Sigmoid colon (tissue), 7 donors: Measurements from ENCODE around the gene RAMAC. TPM values are rescaled to one million over a fixed set of nuclear protein-coding genes. Genes with fewer than 3 reads are reported as not detected.
A peak's percentile ranks its signal among the peaks of the same experiment; 100 is the strongest.

Experiments
- DNase-seq: peaks from one replicate; pipeline ENCODE4 v3.0.0-alpha.2; 2019
- H3K27ac ChIP-seq, 4 donors: fragments of 200-600 bp; sonication (generic); one replicate each; pipeline ENCODE4 v1.5.1; 2016 to 2019; ENCODE audit warnings: mild to moderate bottlenecking in 1 of 4
- H3K27me3 ChIP-seq, 3 donors: fragments of 200-600 bp; sonication (generic); one replicate each; pipeline ENCODE4 v1.5.1; 2019; ENCODE audit warnings: mild to moderate bottlenecking in 1 of 3
- H3K36me3 ChIP-seq, 4 donors: fragments of 200-600 bp; sonication (generic); one replicate each; pipeline ENCODE4 v1.5.1; 2016 to 2019
- H3K4me1 ChIP-seq, 4 donors: fragments of 200-600 bp; sonication (generic); one replicate each; pipeline ENCODE4 v1.5.1; 2017 to 2019
- H3K4me3 ChIP-seq, 4 donors: fragments of 200-600 bp; sonication (generic); one replicate each; pipeline ENCODE4 v1.5.1; 2017 to 2019; ENCODE audit warnings: mild to moderate bottlenecking in 2 of 4, moderate library complexity in 1 of 4
- H3K9me3 ChIP-seq, 4 donors: fragments of 200-600 bp in 3 of 4; sonication (generic) in 3 of 4; one replicate each; pipeline versions ENCODE4 v1.5.1 to v1.6.1; 2013 to 2019
- CTCF ChIP-seq, 4 experiments: fragments of 450-650 bp in 3 of 4; fragments of 200-600 bp in 1 of 4; IDR thresholded peaks; one replicate each; pipeline ENCODE4 v1.5.1; 2016 to 2019; ENCODE audit warnings: antibody characterized with exemption in 4 of 4, mild to moderate bottlenecking in 3 of 4, moderate library complexity in 2 of 4
- EP300 ChIP-seq, 4 donors: sonication (generic); formaldehyde crosslinking; IDR thresholded peaks; one replicate each; pipeline ENCODE4 v1.6.1; 2017; ENCODE audit warnings: antibody characterized with exemption in 4 of 4
- POLR2A ChIP-seq, 2 donors: fragments of 450-650 bp; IDR thresholded peaks; one replicate each; pipeline ENCODE4 v1.6.1; 2016; ENCODE audit warnings: antibody characterized with exemption in 2 of 2, mild to moderate bottlenecking in 2 of 2, moderate library complexity in 2 of 2
- POLR2AphosphoS5 ChIP-seq, 4 donors: sonication (generic); formaldehyde crosslinking; IDR thresholded peaks; one replicate each; pipeline ENCODE4 v1.6.1; 2017; ENCODE audit warnings: antibody characterized with exemption in 4 of 4
- WGBS, 2 donors: extraction: QIAGEN DNeasy Blood & Tissue Kit; methylation state at CpG; one replicate each; pipeline ENCODE4 v1.1.7; 2013; 5-methylcytosine and 5-hydroxymethylcytosine counted together
- intact Hi-C: fragments of 100-400 bp; cut with DNase I; formaldehyde crosslinking; loops from one replicate; pipeline ENCODE4 v1.15.1; 2023
- polyA plus RNA-seq, 3 donors: library from polyadenylated mRNA; stranded (reverse); fragments of 200-250 nt; gene quantifications; one replicate each; pipeline ENCODE4 v1.2.3, GENCODE V29; 2013
- total RNA-seq, 4 donors: library from RNA; depleted of rRNA; stranded (reverse); fragments of >200 nt; gene quantifications; one replicate each; pipeline ENCODE4 v1.1.0, GENCODE V29; 2016
- donor health status: healthy with polysubstance abuse.
- donor health status: Bipolar disorder and iron deficiency.
- donor health status: healthy.

The RAMAC gene
- total and polyA plus RNA-seq, 7 donors, result 10.8 to 40.2 (median 19.8) TPM

- intact Hi-C loops, result loop anchor here (5.0 kb wide), 1 partner anchor 53 kb away; no protein-coding TSS in a partner anchor
- DNase-seq, result no peak
- Histone ChIP-seq H3K4me3 (no peak overlapping the region), H3K9me3 (no peaks in the 10 kb centered on the region), H3K27ac (no peak overlapping the region), H3K36me3 (no peaks in the 10 kb centered on the region), H3K4me1 (peaks cover 0 to 16% (median 10%) of the 10 kb centered on the region in 4 donors), H3K27me3 (no peaks in the 10 kb centered on the region)
- WGBS, 2 donors, result 67 to 71% methylated on average over 5 of the region's 5 CpGs
- TF ChIP-seq CTCF (IDR thresholded peaks at IDR 0.05) (no peak), EP300 (IDR thresholded peaks at IDR 0.05) (no peak), POLR2A (IDR thresholded peaks at IDR 0.05) (no peak), POLR2AphosphoS5 (IDR thresholded peaks at IDR 0.05) (no peak)
Measured at GRCh38 chr15:82950295-82950694, 35.7 kb upstream of the RAMAC start.

- 56 to 77% methylated on average over 6 of the region's 6 CpGs for WGBS, 2 donors
- no peak overlapping the region for H3K4me3 ChIP-seq
- intact Hi-C loops, result loop anchor here (5.0 kb wide), 1 partner anchor 54 kb away; no protein-coding TSS in a partner anchor
Measured at GRCh38 chr15:82950746-82951370, 35.2 kb upstream of the RAMAC start.

DNA sequence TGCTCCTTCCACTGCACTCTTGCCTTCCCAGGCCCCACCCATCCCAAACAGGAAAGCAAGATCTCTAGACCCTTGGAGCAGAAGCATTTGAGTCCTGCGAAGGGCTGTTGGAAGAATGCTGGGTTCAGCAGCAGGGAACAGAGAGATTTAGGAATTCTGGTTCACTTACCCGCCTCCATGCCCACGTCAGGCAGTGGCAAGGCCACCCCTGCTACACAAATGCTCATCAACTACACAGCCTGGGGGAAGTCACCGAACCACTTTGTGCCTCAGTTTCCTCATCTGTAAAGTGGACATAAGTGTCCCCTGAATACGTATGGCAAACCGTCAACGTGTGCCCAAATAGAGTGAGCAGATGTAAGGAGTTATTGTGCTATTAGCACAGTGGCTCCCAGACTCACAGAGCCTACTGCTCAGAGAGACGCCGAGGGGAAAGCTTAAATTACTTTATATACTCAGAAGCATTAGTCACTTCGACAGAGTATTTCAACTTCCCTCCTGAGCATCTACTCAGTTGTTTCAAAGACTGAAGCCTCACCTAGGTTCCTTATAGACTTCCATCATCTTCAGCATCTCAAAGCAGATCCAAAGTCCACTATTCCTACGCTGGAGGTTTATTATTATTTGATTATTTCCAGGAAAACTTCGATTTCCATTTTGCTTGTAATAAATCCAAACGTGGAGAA lies 34.4 kb upstream of the RAMAC start:
- intact Hi-C loops, result loop anchor here (5.0 kb wide), 1 partner anchor 54 kb away; no protein-coding TSS in a partner anchor
- H3K9me3 ChIP-seq, result no peaks in the 10 kb centered on the region
- 43 to 58% methylated on average over 13 of the region's 13 CpGs for WGBS, 2 donors
- peak overlapping the region; percentile 20 to 72 (median 50) for H3K27ac ChIP-seq
- DNase-seq, result no peak
- TF ChIP-seq CTCF (IDR thresholded peaks at IDR 0.05), result no peak
- no peak for TF ChIP-seq POLR2A (IDR thresholded peaks at IDR 0.05)
- TF ChIP-seq EP300 (IDR thresholded peaks at IDR 0.05), result no peak
- TF ChIP-seq POLR2AphosphoS5 (IDR thresholded peaks at IDR 0.05), result no peak
- no peaks in the 10 kb centered on the region for H3K36me3 ChIP-seq
- peak overlapping the region; percentile 40 to 79 (median 66) for H3K4me3 ChIP-seq
- H3K27me3 ChIP-seq, result no peaks in the 10 kb centered on the region
- peaks cover 0 to 16% (median 10%) of the 10 kb centered on the region in 4 donors for H3K4me1 ChIP-seq

More at GRCh38 chr15:82950746-82951370, 35.2 kb upstream of the RAMAC start:
- Histone ChIP-seq H3K27me3 (no peaks in the 10 kb centered on the region), H3K9me3 (no peaks in the 10 kb centered on the region), H3K27ac (peak overlapping the region in 2 of 4 donors; percentile 58 to 72), H3K4me1 (peaks cover 0 to 16% (median 10%) of the 10 kb centered on the region in 4 donors), H3K36me3 (no peaks in the 10 kb centered on the region)
- TF ChIP-seq POLR2A (IDR thresholded peaks at IDR 0.05) (no peak), CTCF (IDR thresholded peaks at IDR 0.05) (no peak), POLR2AphosphoS5 (IDR thresholded peaks at IDR 0.05) (no peak), EP300 (IDR thresholded peaks at IDR 0.05) (no peak)
- no peak for DNase-seq

DNA sequence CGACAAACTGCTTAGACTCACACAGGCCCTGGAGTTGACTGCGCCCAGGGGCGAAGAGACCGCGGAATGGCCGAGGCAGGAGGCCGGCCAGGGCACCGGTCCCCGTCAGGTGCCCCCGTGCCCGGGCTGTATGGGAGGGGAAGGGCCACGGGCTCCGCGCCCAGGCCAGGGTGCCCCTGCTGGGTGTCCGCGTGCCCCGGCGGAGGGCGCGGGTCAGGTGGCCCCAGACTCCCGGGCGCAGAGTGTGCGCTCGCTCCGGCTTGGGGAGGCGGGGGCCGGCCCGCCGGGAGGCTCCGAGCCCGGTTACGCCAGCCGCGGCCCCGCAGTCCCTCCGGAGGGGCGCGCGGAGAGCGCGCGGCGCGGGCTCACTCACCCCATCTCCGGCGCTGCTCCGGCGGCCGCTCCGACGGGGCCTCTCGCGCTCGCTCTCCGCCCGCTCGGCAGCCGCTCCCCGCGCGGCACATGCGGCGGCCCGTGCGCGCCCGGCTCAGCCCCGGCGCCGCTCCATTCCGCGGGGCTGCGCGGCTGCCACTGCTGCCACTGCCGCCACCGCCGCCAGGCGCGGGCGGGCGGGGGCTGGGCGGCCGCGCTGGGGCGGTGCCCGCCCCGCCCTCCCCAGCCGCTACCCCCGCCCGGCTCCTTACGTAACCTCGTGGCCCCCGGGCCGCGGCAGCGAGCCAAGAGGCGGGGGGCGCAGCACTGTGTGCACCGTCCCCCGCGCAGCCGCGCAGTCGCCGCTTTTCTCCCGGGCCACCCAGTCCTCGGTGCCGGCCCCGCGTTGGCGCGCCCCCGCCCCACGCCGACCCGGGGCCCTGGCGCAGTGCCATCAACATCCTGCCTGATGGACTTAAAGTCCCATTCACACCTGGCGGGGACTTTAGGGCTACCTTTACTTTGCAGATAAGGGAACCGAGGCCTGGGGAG lies 33.6 kb upstream of the RAMAC start, which contains the start of gene HOMER2:
TSS of gene HOMER2 (minus strand) at position 563 of the 924 bp plus-strand sequence. CDS start at position 378, 185 bp downstream.
- WGBS, 2 donors, result 1% methylated on average over 119 of the region's 119 CpGs
- Histone ChIP-seq H3K4me1 (peaks cover 0 to 16% (median 10%) of the 10 kb centered on the region in 4 donors), H3K4me3 (peak within 1 kb of the TSS; percentile 40 to 79 (median 66)), H3K36me3 (no peaks in the 10 kb centered on the region), H3K27ac (peak within 1 kb of the TSS; percentile 20 to 72 (median 51)), H3K27me3 (no peaks in the 10 kb centered on the region), H3K9me3 (no peaks in the 10 kb centered on the region)
- TF ChIP-seq CTCF (IDR thresholded peaks at IDR 0.05) (no peak), POLR2AphosphoS5 (IDR thresholded peaks at IDR 0.05) (no peak), POLR2A (IDR thresholded peaks at IDR 0.05) (no peak), EP300 (IDR thresholded peaks at IDR 0.05) (no peak)
- intact Hi-C loops, result loop anchor here (5.0 kb wide), 1 partner anchor 55 kb away; no protein-coding TSS in a partner anchor
- no peak for DNase-seq
